Tibial nerve (tissue), 4 donors: ENCODE data around the gene ASIC4. TPM values are rescaled to one million over a fixed set of nuclear protein-coding genes. Genes with fewer than 3 reads are reported as not detected.

Experiments
- DNase-seq, 2 donors: peaks; one replicate each; pipeline ENCODE4 v3.0.0-alpha.2; 2019; ENCODE audit warnings: low spot score in 2 of 2
- H3K27ac ChIP-seq, 4 donors: fragments of 200-600 bp; sonication (generic) in 3 of 4; one replicate each; pipeline ENCODE4 v1.5.1; 2017 to 2019; ENCODE audit warnings: mild to moderate bottlenecking in 1 of 4
- H3K27me3 ChIP-seq, 2 donors: fragments of 200-600 bp; sonication (generic) in 1 of 2; one replicate each; pipeline versions ENCODE4 v1.5.1 to v1.6.0; 2017 to 2019
- H3K36me3 ChIP-seq, 3 donors: fragments of 200-600 bp; sonication (generic); one replicate each; pipeline ENCODE4 v1.5.1; 2018 to 2019
- H3K4me1 ChIP-seq, 4 donors: fragments of 200-600 bp; sonication (generic) in 3 of 4; one replicate each; pipeline ENCODE4 v1.5.1; 2017 to 2019
- H3K4me3 ChIP-seq, 4 donors: fragments of 200-600 bp; sonication (generic) in 3 of 4; one replicate each; pipeline ENCODE4 v1.5.1; 2017 to 2019; ENCODE audit warnings: mild to moderate bottlenecking in 1 of 4, moderate library complexity in 1 of 4
- H3K9me3 ChIP-seq, 4 donors: fragments of 200-600 bp; sonication (generic) in 3 of 4; one replicate each; pipeline ENCODE4 v1.5.1; 2017 to 2019
- EP300 ChIP-seq, 2 donors: sonication (generic); formaldehyde crosslinking; IDR thresholded peaks; one replicate each; pipeline ENCODE4 v1.6.1; 2017; ENCODE audit warnings: antibody characterized with exemption in 2 of 2, mild to moderate bottlenecking in 1 of 2
- POLR2A ChIP-seq, 2 donors: fragments of 450-650 bp; IDR thresholded peaks; one replicate each; pipeline ENCODE4 v1.6.1; 2017; ENCODE audit warnings: antibody characterized with exemption in 2 of 2, mild to moderate bottlenecking in 2 of 2, moderate library complexity in 2 of 2
- WGBS, 2 donors: methylation state at CpG; one replicate each; pipeline ENCODE4 v1.1.5; 2018; 5-methylcytosine and 5-hydroxymethylcytosine counted together
- total RNA-seq, 4 donors: library from RNA; depleted of rRNA; stranded (reverse); fragments of >200 nt; gene quantifications; one replicate each; pipeline ENCODE4 v1.1.0, GENCODE V29; 2016
- TF ChIP-seq, protein P1 (sequence below), 5 experiments: fragments of 200-600 bp in 3 of 5; fragments of 450-650 bp in 2 of 5; sonication (generic) in 3 of 5; IDR thresholded peaks; one replicate each; pipeline ENCODE4 v1.5.1; 2016 to 2019; ENCODE audit warnings: antibody characterized with exemption in 5 of 5, mild to moderate bottlenecking in 3 of 5, moderate library complexity in 2 of 5

The ASIC4 gene
- total RNA-seq, 4 donors from 2014 or later, result 0.42 to 3.0 TPM; not detected in 2

DNA sequence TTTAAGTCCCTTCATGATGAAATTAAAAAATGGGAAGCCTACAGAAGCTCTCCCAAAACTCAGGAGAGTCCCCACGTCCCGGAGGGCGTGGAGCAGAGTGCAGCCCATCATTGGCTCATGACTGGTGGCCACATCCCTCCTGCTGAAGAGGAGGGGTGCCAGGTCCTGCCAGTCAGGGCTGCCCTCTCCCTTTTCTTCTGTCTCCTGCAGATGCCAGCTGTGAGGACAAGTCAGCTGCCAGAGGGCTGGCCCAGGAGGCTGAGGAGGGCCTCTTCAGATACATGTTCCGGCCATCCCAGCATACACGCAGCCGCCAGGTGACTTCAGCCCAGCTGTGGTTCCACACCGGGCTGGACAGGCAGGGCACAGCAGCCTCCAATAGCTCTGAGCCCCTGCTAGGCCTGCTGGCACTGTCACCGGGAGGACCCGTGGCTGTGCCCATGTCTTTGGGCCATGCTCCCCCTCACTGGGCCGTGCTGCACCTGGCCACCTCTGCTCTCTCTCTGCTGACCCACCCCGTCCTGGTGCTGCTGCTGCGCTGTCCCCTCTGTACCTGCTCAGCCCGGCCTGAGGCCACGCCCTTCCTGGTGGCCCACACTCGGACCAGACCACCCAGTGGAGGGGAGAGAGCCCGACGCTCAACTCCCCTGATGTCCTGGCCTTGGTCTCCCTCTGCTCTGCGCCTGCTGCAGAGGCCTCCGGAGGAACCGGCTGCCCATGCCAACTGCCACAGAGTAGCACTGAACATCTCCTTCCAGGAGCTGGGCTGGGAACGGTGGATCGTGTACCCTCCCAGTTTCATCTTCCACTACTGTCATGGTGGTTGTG lies 60.4 kb downstream of the ASIC4 start:
- 81 to 85% methylated on average over 17 to 22 of the region's 22 CpGs for WGBS, 2 donors
- no peak overlapping the region for H3K27ac ChIP-seq
- TF ChIP-seq, protein P1, sequence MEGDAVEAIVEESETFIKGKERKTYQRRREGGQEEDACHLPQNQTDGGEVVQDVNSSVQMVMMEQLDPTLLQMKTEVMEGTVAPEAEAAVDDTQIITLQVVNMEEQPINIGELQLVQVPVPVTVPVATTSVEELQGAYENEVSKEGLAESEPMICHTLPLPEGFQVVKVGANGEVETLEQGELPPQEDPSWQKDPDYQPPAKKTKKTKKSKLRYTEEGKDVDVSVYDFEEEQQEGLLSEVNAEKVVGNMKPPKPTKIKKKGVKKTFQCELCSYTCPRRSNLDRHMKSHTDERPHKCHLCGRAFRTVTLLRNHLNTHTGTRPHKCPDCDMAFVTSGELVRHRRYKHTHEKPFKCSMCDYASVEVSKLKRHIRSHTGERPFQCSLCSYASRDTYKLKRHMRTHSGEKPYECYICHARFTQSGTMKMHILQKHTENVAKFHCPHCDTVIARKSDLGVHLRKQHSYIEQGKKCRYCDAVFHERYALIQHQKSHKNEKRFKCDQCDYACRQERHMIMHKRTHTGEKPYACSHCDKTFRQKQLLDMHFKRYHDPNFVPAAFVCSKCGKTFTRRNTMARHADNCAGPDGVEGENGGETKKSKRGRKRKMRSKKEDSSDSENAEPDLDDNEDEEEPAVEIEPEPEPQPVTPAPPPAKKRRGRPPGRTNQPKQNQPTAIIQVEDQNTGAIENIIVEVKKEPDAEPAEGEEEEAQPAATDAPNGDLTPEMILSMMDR (IDR thresholded peaks at IDR 0.05), result no peak
- TF ChIP-seq EP300 (IDR thresholded peaks at IDR 0.05), result no peak
- no peak for TF ChIP-seq POLR2A (IDR thresholded peaks at IDR 0.05)
- no peak overlapping the region for H3K4me3 ChIP-seq
- H3K9me3 ChIP-seq, result no peaks in the 10 kb centered on the region
- H3K27me3 ChIP-seq, result peaks cover 0 to 27% of the 10 kb centered on the region in 2 donors
- no peaks in the 10 kb centered on the region for H3K36me3 ChIP-seq
- no peak for DNase-seq
- H3K4me1 ChIP-seq, result peaks cover 0 to 19% (median 3%) of the 10 kb centered on the region in 4 donors

DNA sequence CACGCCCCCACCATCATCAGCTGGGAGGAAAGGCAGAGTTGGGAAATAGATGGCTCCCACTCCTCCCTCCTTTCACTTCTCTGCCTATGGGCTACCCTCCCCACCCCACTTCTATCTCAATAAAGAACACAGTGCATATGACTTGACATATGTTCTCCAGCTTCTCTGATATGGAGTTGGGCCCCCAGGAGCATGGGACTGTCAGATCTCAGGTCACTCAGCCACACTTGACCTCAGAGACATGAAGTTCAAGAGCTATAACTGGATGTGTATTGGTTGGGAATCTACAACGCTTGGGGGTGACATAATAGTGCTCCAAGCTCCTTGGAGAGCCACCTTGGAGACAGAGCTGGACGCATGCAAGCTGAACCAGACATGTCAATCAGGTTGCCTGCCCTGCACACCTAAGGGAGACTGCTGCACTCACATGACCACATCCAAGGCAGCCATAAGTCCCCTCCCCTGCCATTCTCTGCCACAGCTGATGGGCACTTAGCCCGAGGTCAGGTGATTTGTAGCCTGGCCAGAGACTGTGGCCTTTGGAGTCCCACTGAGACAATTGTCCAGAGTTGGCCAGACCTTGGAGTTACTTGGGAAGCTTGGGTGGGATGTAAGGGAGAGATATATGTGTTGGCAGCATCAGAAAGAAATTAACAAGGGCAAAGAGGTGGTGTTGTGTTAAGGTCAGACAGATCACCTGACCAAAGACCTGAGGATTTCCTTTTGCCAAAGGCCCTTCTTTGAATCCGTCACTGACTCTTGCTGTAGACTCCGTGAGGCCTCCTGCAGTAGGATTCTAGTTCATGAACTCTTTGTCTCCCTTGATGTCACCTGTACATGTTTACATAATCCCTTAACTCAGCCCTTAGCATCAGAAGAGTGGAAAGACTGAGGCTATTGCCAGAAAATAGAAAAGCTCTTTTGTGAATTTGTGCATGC lies 61.6 kb downstream of the ASIC4 start:
- no peak for TF ChIP-seq POLR2A (IDR thresholded peaks at IDR 0.05)
- TF ChIP-seq, protein P1 (IDR thresholded peaks at IDR 0.05), result no peak
- TF ChIP-seq EP300 (IDR thresholded peaks at IDR 0.05), result no peak
- 76 to 89% methylated on average over 5 to 6 of the region's 6 CpGs for WGBS, 2 donors

DNA sequence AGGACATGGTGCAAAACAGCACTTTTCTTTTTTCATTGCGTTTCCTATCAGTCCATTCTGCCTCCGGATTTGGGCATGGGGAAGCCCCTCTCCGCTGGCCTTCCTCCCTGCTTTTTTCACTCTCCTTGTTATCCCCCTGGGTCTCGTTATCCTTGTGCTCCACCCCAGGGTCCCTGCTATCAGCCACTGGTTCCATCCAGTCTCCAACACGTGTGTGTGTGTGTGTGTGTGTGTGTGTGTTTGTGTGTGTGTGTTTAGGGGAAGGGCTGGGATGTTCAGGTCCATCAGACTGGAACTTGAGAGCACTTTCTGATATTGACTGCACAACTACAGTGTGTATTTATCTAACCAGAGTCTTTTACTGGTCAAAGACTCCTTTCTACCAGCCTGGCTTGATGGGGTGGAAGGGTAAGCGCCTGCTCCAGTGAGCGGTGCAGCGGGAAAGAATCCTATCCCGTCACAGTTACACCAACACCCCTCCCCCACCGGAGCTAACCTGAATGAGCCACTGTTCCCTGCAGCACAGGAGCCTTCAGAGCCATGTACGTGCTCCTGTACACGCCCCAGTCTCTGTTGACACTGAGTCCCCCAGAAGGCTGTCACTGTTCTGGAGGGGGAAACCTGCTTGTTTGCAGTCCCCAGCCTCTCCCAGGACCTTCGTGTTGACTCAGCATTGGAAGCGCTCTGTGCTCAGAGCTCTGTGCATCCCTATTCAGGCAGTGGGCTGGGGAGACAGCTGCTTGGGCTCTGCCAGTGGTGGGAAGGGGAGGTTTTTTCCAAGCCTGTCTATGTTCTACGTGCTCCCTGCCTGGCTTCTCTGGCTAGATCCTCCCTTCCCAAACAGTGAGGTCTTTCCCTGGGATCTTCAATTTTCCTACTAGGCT lies 62.5 kb downstream of the ASIC4 start:
- H3K4me1 ChIP-seq, result peaks cover 0 to 7% (median under 1%) of the 10 kb centered on the region in 4 donors
- no peak overlapping the region for H3K4me3 ChIP-seq
- TF ChIP-seq, protein P1 (IDR thresholded peaks at IDR 0.05), result no peak
- TF ChIP-seq POLR2A (IDR thresholded peaks at IDR 0.05) (no peak), EP300 (IDR thresholded peaks at IDR 0.05) (no peak)
- H3K9me3 ChIP-seq, result no peaks in the 10 kb centered on the region
- 17 to 32% methylated on average over 14 of the region's 15 CpGs for WGBS, 2 donors
- peaks cover 0 to 27% of the 10 kb centered on the region in 2 donors for H3K27me3 ChIP-seq
- H3K36me3 ChIP-seq, result no peaks in the 10 kb centered on the region
- DNase-seq, result no peak
- peak overlapping the region in 1 of 4 donors; percentile 16 for H3K27ac ChIP-seq

More for the DNA sequence above, 61.6 kb downstream of the ASIC4 start:
- Histone ChIP-seq H3K4me1 (peaks cover 0 to 12% (median 3%) of the 10 kb centered on the region in 4 donors), H3K36me3 (no peaks in the 10 kb centered on the region), H3K4me3 (no peak overlapping the region), H3K27me3 (peaks cover 0 to 27% of the 10 kb centered on the region in 2 donors), H3K27ac (no peak overlapping the region), H3K9me3 (no peaks in the 10 kb centered on the region)
- DNase-seq, result no peak

DNA sequence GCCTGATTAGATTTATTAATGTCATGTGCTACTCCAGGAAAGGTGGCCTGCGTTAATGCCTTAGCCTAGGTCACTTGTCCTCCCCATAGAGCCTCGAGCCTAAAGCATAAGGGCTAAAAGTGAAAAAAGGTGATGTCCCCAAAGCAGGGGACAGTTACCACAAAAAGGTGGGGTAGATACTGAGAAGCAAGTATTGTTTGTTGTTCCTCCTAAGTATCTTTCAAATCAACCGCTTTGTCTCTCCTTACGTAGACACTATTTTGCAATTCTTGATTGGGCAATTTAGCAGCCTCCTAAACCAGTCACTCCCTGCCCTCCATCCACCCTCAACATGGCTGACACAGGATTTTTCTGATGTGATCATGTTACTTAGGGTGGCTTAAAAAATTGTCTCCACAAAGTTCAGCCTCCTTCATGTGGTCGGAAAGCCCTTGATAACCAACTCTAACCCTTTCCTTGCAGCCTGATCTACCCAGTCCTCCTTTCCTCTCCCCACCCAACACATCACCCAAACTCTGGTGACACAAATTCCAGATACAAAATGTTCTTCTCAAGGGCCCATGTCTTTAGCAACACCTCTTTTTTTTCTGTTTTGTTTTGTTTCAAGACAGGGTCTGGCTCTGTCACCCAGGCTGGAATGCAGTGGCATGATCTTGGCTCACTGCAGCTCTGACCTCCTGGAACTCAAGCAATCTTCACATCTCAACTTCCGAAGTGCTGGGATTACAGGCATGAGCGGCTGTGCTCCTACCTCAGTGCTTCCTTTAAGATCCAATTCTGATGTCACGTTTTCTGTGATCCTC lies 64.7 kb downstream of the ASIC4 start:
- no peaks in the 10 kb centered on the region for H3K36me3 ChIP-seq
- WGBS, 2 donors, result 66 to 69% methylated on average over 8 of the region's 8 CpGs
- TF ChIP-seq POLR2A (IDR thresholded peaks at IDR 0.05) (no peak), EP300 (IDR thresholded peaks at IDR 0.05) (no peak)
- TF ChIP-seq, protein P1 (IDR thresholded peaks at IDR 0.05), result no peak
- H3K4me1 ChIP-seq, result peaks cover 0 to 4% (median 0%) of the 10 kb centered on the region in 4 donors
- no peaks in the 10 kb centered on the region for H3K9me3 ChIP-seq
- H3K4me3 ChIP-seq, result no peak overlapping the region
- no peak for DNase-seq
- no peak overlapping the region for H3K27ac ChIP-seq
- peaks cover 0 to 27% of the 10 kb centered on the region in 2 donors for H3K27me3 ChIP-seq
